ENCODE measurements around the gene PADI3. TPM values are rescaled to one million over a fixed set of nuclear protein-coding genes. Genes with fewer than 3 reads are reported as not detected.

PADI3 gene
- total and polyA plus RNA-seq, 3 donors from 2014 or later, result 0.63 to 1.2 (median 0.80) TPM

- 53 to 59% methylated on average over 6 of the region's 6 CpGs for WGBS, 2 donors
- DNase-seq, result no peak
Observed at GRCh38 chr1:17306407-17306806, 57.5 kb downstream of the PADI3 start.

GRCh38 chr1:17306921-17307320 lies 58.0 kb downstream of the PADI3 start:
- intact Hi-C loops (cut with DNase I; ENCODE audit: low total_unique reads), result no loop called here
- no peak overlapping the region for H3K27ac ChIP-seq
- TF ChIP-seq CTCF (IDR thresholded peaks at IDR 0.05) (no peak), POLR2A (IDR thresholded peaks at IDR 0.05) (no peak)
- no peaks in the 10 kb centered on the region for H3K36me3 ChIP-seq (ENCODE audit: low read depth, missing control alignments)
- no peak overlapping the region for H3K4me3 ChIP-seq
- 36 to 38% methylated on average over 5 to 6 of the region's 6 CpGs for WGBS, 2 donors
- H3K9me3 ChIP-seq, result no peaks in the 10 kb centered on the region
- H3K27me3 ChIP-seq, result no peaks in the 10 kb centered on the region
- DNase-seq, result no peak
- peaks cover 5% of the 10 kb centered on the region for H3K4me1 ChIP-seq

More at GRCh38 chr1:17306407-17306806, 57.5 kb downstream of the PADI3 start:
- no peak overlapping the region for H3K27ac ChIP-seq
- peaks cover 5% of the 10 kb centered on the region for H3K4me1 ChIP-seq
- H3K36me3 ChIP-seq (ENCODE audit: low read depth, missing control alignments), result no peaks in the 10 kb centered on the region
- TF ChIP-seq POLR2A (IDR thresholded peaks at IDR 0.05) (no peak), CTCF (IDR thresholded peaks at IDR 0.05) (no peak)
- intact Hi-C loops (cut with DNase I; ENCODE audit: low total_unique reads), result no loop called here
- H3K4me3 ChIP-seq, result no peak overlapping the region
- H3K27me3 ChIP-seq, result no peaks in the 10 kb centered on the region
- no peaks in the 10 kb centered on the region for H3K9me3 ChIP-seq

- WGBS, 2 donors, result 83 to 86% methylated on average over 6 of the region's 6 CpGs
- TF ChIP-seq POLR2A (IDR thresholded peaks at IDR 0.05) (no peak), CTCF (IDR thresholded peaks at IDR 0.05) (no peak)
- Histone ChIP-seq H3K36me3 (ENCODE audit: low read depth, missing control alignments) (no peaks in the 10 kb centered on the region), H3K4me3 (no peak overlapping the region), H3K9me3 (no peaks in the 10 kb centered on the region), H3K4me1 (peaks cover 5% of the 10 kb centered on the region), H3K27me3 (no peaks in the 10 kb centered on the region), H3K27ac (no peak overlapping the region)
- no peak for DNase-seq
- intact Hi-C loops (cut with DNase I; ENCODE audit: low total_unique reads), result no loop called here
Observed at GRCh38 chr1:17307329-17307728, 58.4 kb downstream of the PADI3 start.

GRCh38 chr1:17307946-17308345 lies 59.0 kb downstream of the PADI3 start, which contains the start of gene PADI4:
Gene PADI4 (plus strand): TSS chr1:17308197. CDS start chr1:17308223, 26 bp downstream.
- 58% methylated on average over 8 of the region's 8 CpGs; no CpG with 5 or more reads in 1 of the 2 donors for WGBS, 2 donors
- TF ChIP-seq POLR2A (IDR thresholded peaks at IDR 0.05) (no peak), CTCF (IDR thresholded peaks at IDR 0.05) (no peak)
- no peak for DNase-seq
- Histone ChIP-seq H3K4me1 (peaks cover 5% of the 10 kb centered on the region), H3K27me3 (no peaks in the 10 kb centered on the region), H3K27ac (no peak within 1 kb of the TSS), H3K9me3 (no peaks in the 10 kb centered on the region), H3K36me3 (ENCODE audit: low read depth, missing control alignments) (no peaks in the 10 kb centered on the region), H3K4me3 (no peak within 1 kb of the TSS)
- intact Hi-C loops (cut with DNase I; ENCODE audit: low total_unique reads), result no loop called here

- 53 to 78% methylated on average over 5 of the region's 6 CpGs for WGBS, 2 donors
- intact Hi-C loops (cut with DNase I; ENCODE audit: low total_unique reads), result no loop called here
- Histone ChIP-seq H3K9me3 (no peaks in the 10 kb centered on the region), H3K27me3 (no peaks in the 10 kb centered on the region), H3K27ac (no peak overlapping the region), H3K36me3 (ENCODE audit: low read depth, missing control alignments) (no peaks in the 10 kb centered on the region), H3K4me3 (no peak overlapping the region), H3K4me1 (peaks cover 5% of the 10 kb centered on the region)
- no peak for DNase-seq
- TF ChIP-seq POLR2A (IDR thresholded peaks at IDR 0.05) (no peak), CTCF (IDR thresholded peaks at IDR 0.05) (no peak)
Observed at GRCh38 chr1:17308593-17308992, 59.7 kb downstream of the PADI3 start.
